Mucosa of descending colon (tissue), 3 donors: Measurements from ENCODE around the gene IKZF4. TPM values are rescaled to one million over a fixed set of nuclear protein-coding genes. Genes with fewer than 3 reads are reported as not detected.
"Not testable (repeated sequence)": the region's sequence is repeated elsewhere in the genome, so short reads cannot be mapped to it uniquely, and the experiment has no call there.

Source experiments
- ATAC-seq: fragments of 200-7000 bp; cut with Tn5 transposase; one replicate; pipeline ENCODE4 v1.9.1; 2020; ENCODE audit warnings: mild to moderate bottlenecking, moderate library complexity
- DNase-seq, 3 donors: peaks; one replicate each; pipeline ENCODE4 v3.0.0-alpha.2; 2020
- H3K36me3 ChIP-seq: fragments of 200-600 bp; one replicate; pipeline ENCODE4 v1.8.0; 2021; ENCODE audit warnings: low read depth, mild to moderate bottlenecking
- H3K4me1 ChIP-seq: fragments of 200-600 bp; one replicate; pipeline ENCODE4 v1.8.0; 2021; ENCODE audit warnings: low read depth, mild to moderate bottlenecking
- H3K4me3 ChIP-seq: fragments of 200-600 bp; one replicate; pipeline ENCODE4 v1.8.0; 2021; ENCODE audit warnings: mild to moderate bottlenecking
- H3K9me3 ChIP-seq: fragments of 200-600 bp; one replicate; pipeline ENCODE4 v1.8.0; 2021; ENCODE audit warnings: mild to moderate bottlenecking
- intact Hi-C, 2 donors: fragments of 100-400 bp; cut with DNase I in 1 of 2; cut with micrococcal nuclease in 1 of 2; formaldehyde crosslinking; loops; one replicate each; pipeline versions ENCODE4 v1.11.0 to v1.11.1; 2022; cut with DNase I, micrococcal nuclease
- total RNA-seq, 3 donors: library from RNA; stranded (reverse); fragmentation: NEBNext Ultra II Directional in 2 of 3; extraction: Animal tissue kit (Norgen Biotek cat#: 25700) in 2 of 3; gene quantifications; one replicate each; pipeline versions ENCODE4 v1.2.1 to v1.2.4, GENCODE V29; 2021 to 2023
- TF ChIP-seq, protein P1 (sequence below): fragments of 200-600 bp; IDR thresholded peaks from one replicate; pipeline ENCODE4 v1.8.0; 2022; ENCODE audit warnings: antibody characterized with exemption, mild to moderate bottlenecking
- donor health status: DM: no; HTN: no; CAD: no; lungs with moderate emphysema.
- donor health status: DM: no; HTN: no; CAD: no.
- donor health status: DM: no; HTN: yes; CAD: no.

The IKZF4 gene
- total RNA-seq, 3 donors from 2014 or later: 3.5 to 9.1 (median 7.2) TPM

DNA sequence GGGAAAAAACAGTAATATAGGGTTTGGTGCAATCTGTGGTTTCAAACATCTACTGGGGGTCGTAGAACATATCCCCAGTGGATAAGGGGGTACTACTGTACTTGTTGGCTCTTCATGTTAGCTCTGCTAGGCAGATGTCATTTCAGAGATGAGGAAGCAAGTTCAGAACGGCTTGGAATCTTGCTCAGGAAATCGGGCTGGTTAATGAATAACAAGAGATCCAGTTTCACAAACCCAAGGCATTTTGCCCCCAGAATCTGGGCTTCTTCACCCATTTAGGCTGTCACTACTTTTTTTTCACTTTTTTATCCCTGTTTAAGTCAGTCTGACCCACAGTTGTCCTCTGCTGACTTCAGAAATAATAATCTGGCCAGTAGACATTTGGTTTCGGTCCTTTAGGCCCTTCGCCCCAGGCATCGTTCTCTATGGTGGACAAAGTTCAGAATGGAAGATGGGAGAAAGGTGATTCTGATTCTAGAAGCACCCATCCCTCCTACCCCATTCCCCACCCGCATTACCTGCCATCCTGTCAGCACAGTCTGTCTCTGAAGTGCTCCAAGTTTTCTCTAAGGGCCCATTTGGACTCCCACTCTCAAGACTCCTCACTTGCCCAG lies 19.2 kb upstream of the IKZF4 start:
- ATAC-seq (peak; percentile 26), DNase-seq (no peak)
- Histone ChIP-seq H3K4me3 (no peak overlapping the region), H3K4me1 (peaks cover 8% of the 10 kb centered on the region), H3K36me3 (no peaks in the 10 kb centered on the region), H3K9me3 (no peaks in the 10 kb centered on the region)
- intact Hi-C loops: no loop called here
- TF ChIP-seq, protein P1, sequence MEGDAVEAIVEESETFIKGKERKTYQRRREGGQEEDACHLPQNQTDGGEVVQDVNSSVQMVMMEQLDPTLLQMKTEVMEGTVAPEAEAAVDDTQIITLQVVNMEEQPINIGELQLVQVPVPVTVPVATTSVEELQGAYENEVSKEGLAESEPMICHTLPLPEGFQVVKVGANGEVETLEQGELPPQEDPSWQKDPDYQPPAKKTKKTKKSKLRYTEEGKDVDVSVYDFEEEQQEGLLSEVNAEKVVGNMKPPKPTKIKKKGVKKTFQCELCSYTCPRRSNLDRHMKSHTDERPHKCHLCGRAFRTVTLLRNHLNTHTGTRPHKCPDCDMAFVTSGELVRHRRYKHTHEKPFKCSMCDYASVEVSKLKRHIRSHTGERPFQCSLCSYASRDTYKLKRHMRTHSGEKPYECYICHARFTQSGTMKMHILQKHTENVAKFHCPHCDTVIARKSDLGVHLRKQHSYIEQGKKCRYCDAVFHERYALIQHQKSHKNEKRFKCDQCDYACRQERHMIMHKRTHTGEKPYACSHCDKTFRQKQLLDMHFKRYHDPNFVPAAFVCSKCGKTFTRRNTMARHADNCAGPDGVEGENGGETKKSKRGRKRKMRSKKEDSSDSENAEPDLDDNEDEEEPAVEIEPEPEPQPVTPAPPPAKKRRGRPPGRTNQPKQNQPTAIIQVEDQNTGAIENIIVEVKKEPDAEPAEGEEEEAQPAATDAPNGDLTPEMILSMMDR: no peak

DNA sequence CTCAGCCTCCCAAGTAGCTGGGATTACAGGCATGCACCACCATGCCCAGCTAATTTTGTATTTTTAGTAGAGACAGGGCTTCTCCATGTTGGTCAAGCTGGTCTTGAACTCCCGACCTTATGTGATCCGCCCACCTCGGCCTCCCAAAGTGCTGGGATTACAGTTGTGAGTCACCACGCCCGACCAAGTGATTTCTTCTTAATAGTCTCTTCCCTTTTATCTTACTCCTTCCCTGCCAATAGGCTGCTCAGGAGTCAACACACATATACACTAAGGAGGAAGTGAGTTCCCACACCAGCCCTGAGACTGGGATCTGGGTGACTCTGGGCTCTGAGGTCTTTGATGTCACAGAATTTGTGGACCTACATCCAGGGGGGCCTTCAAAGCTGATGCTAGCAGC lies 17.5 kb upstream of the IKZF4 start:
- ATAC-seq, H3K4me1 ChIP-seq, H3K4me3 ChIP-seq, H3K9me3 ChIP-seq, DNase-seq, H3K36me3 ChIP-seq, intact Hi-C loops: not testable (repeated sequence)

DNA sequence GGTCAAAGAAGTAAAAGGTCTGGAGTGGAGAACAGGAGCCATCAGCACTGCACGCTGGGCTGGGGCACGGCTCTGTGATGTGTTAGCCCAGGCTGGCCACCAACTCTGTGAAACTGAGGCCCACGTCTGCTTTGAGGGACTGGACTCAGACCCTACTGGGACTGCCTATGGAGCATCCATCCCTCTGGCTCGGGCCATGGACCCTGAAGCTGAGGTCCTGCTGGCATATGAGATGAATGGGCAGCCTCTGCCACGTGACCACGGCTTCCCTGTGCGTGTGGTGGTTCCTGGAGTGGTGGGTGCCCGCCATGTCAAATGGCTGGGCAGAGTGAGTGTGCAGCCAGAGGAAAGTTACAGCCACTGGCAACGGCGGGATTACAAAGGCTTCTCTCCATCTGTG lies 16.6 kb upstream of the IKZF4 start:
- TF ChIP-seq, protein P1: no peak
- Histone ChIP-seq H3K9me3 (no peaks in the 10 kb centered on the region), H3K36me3 (no peaks in the 10 kb centered on the region), H3K4me1 (peaks cover 8% of the 10 kb centered on the region), H3K4me3 (no peak overlapping the region)
- ATAC-seq (no peak), DNase-seq (no peak)
- intact Hi-C loops: no loop called here

DNA sequence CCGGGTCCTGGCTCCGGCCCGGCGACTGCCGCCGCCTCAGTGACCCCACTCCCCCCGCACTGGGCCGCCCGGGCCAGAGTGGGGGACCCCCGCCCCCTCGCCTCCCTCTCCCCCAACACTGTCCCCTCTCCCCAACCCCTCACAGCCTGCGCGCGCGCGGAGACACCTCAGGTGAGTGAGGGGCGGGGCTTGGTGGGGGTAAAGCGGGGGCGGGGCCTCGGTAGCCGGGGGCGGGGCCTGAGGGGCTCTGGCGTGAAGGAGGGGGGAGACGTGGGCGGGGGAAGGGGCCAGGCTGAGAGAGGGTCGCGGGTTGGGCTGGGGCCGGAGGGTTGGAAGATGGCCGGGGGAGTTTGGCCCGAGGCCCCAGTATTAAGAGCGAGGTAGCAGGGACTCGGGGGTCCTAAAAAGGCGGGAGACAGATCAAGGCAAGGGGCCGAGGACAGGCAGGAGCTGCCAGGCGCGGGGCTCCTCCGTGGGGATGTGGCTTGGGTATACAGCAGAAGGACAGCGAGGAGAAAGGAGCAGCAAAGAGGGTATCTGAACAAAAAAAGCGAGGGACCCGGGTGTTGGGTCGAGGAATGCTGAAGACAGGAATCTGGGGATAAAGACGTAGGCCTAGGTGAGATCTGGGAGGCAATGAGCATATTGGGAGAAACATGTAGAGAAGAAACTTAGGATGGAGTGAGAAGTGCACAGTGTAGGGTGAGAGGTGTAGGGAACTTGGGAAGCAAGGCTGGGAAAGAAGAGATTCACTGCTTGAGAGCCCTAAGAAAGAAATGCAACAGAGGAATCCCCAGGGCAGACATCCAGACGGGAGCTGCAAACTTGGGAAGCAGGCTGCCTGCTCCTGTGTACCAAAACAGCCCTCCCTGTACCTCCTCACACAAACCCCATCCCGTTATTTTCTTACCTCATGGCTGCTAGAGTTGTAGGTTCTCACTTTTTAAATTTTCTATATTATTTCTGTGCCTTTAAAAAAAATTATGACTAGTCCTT lies 13.0 kb upstream of the IKZF4 start:
- intact Hi-C loops: no loop called here
- peak overlapping the region; percentile 63 for H3K4me3 ChIP-seq
- TF ChIP-seq, protein P1: no peak
- no peaks in the 10 kb centered on the region for H3K9me3 ChIP-seq
- H3K4me1 ChIP-seq: no peaks in the 10 kb centered on the region
- peak; percentile 85 for ATAC-seq
- peak; percentile 76 to 81 (median 81) for DNase-seq
- no peaks in the 10 kb centered on the region for H3K36me3 ChIP-seq

DNA sequence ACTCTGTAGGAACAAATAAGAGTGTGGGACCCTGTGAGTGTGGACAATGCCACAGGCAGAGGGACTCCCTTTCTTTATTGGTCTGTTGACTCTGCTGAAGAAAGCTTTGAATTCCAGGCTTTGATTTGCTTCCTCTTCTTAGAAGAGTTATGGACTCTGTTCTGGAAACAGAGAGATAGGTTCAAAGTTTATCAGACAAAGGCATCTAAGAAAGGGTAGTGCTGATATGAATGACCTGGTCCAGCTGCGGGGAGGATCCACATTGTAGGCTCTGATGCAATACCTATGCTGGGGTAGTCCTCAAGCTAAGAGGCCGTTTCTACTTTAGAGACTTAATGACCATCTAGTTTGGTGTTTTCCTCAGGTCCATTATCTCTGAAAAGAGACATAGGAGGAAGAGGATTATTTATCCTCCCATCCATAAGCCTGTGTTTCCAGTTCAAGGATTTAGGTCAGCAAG lies 10.7 kb upstream of the IKZF4 start:
- intact Hi-C loops: no loop called here
- ATAC-seq (peak; percentile 52), DNase-seq (no peak)
- TF ChIP-seq, protein P1: no peak
- Histone ChIP-seq H3K4me3 (no peak overlapping the region), H3K9me3 (no peaks in the 10 kb centered on the region), H3K4me1 (peaks cover 18% of the 10 kb centered on the region), H3K36me3 (no peaks in the 10 kb centered on the region)
